GM21381 (cell line): Measurements from ENCODE around the gene LRRC71.
"Not testable (repeated sequence)": the region's sequence is repeated elsewhere in the genome, so short reads cannot be mapped to it uniquely, and the experiment has no call there.

Source experiments
- ATAC-seq: cut with Tn5 transposase; IDR thresholded peaks from one replicate; pipeline ENCODE4 v1.9.1; 2021; ENCODE audit warnings: mild to moderate bottlenecking, moderate library complexity; ENCODE audit not compliant: unreplicated experiment

LRRC71 gene

DNA sequence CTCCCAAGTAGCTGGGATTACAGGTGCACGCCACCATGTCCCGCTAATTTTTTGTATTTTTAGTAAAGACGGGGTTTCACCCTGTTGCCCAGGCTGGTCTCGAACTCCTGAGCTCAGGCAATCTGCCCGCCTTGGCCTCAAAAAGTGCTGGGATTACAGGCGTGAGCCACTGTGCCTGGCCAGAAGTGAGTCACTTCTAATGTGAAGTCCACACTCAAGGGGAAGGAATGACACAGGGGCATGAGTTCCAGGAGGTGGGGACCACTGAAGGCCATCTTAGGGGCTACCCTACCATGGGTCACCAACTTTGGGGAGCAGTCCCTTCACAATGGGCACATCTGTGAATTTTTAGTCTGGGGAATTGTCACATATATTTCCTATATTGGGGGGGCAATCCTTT, 6.3 kb downstream of the LRRC71 start:
- ATAC-seq: not testable (repeated sequence)

DNA sequence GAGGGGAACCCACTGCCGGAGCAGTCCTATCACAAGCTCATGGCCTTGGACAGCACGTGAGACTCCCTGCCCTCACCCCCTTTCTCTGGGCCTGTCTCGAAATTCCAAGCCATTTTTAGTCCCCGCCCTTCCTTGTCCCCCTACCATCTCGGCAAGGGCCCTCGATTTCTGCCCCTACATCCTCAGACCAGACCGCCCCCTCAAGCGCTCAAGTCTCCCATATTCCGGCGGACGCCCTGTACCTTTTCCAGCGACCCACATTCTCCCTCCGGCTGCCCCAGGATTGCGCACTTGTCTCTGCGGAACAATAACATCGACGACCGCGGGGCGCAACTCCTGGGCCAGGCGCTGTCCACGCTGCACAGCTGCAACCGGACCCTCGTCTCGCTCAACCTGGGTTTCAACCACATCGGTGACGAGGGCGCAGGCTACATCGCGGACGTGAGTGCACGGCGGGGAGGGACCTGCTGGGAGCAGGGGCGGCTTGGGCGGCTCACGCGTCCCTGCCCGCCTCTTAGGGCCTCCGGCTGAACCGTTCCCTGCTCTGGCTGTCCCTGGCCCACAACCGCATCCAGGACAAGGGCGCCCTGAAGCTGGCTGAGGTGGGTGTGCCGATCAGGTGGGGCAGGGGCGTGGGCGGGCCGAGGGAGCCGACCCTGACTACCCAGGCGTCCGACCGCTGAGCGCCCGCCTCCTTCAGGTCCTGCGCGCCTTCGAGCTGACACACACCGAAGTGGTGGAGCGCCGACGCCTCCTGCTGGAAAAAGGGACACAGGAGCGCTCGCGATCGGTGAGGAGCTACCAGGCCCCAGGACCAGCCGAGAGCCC, 7.0 kb downstream of the LRRC71 start:
- no peak for ATAC-seq

DNA sequence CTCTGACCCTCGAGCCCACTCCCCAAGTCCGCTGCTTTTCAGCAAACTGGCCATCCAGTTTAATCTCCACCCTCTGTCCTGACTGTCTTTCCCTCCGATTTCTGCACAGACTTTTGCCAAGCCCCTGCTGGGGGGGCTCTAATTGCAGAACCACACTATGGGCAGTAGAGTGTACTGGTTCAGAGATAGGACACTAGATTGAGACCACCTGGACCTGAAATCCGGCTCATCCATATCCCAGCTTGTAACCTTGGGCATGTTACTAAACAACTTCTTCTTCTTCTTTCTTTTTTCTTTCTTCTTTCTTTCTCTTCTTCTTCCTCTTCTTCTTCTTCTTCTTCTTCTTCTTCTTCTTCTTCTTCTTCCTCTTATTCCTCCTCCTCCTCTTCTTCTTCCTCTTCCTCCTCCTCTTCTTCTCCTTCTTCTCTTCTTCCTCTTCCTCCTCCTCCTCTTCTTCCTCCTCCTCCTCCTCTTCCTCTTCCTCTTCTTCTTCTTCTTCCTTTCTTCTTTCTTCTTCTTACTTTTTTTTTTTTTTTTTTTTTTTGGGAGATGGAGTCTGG, 7.7 kb downstream of the LRRC71 start:
- no peak for ATAC-seq

DNA sequence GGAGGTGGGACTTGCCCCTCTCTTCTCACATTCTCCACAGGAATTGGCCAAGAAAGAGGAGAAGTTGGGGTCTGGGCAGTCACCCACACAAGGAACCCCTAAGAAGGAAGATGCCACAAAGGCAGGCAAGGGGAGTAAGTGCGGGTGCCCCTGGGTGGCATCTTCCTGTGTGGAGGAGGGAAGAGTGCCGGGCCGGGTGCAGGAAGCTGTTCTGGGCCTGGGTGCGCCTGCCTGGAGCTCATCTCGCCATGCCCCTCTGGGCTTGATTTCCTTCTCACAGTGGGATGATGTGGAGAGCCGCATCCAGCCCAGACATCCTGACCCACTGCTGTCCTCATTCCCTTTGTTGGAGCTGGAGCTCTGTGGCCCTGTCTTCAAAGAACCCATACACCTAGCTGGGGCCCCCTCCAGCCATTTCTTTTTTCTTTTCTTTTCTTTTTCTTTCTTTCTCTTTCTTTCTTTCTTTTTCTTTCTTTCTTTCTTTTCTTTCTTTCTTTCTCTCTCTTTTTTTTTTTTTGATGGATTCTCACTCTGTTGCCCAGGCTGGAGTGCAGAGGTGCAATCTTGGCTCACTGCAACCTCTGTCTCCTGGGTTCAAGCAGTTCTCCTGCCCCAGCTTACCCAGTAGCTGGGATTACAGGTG, 9.3 kb downstream of the LRRC71 start:
- no peak for ATAC-seq

DNA sequence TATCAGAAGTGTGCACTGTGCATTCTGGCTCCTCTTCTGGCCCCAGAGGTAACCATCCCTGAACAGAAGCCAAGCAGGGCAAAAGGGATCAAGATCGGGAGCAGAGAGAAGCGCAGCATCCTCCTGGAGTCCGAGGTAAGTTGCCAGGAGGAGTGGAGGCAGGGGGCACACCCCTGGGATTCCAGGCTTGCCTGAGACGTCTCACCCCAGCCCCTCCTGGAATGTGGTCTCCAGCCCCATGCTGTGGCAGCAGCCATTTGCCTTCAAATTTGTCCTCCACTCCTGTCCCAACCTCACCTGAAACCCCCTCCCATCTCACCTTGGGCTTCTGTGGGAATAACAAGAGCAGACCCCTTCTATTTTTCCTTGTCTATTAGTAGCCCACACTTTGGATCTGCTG, 10.1 kb downstream of the LRRC71 start:
- no peak for ATAC-seq

DNA sequence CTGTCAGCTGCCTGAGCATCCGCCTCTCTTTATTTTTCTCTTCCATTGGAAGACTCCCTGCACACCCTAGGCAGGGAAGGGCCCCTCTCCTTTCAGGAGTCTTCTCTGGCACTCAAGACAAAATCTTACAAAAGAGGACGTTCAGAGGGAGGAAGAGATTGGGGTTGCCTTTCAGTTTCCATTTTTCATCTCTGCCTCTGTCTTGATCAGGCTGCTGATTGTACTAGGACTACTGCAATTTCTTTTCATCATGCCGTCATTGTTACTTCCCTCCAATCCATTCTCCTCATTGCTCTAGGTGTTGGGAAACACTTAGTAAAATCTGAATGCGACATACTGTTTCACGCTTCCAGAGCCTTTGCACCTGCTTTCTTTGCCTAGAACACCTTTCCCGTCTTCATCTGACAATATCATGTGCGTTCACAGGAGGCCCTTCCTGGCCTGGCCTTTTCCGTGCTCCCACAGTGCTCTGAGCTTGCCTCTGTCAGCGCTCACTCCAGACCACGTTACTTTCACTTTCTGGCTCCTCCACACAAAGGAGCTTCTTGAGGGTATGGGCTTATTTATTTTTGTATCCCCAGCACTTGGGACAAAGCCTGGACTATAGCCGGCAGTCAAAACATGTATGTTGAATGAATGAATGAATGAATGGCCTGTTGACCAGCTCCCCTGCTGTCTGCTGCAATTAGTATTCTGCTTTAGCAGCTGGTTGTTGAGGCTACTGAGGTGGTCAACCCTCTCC, 10.9 kb downstream of the LRRC71 start:
- no peak for ATAC-seq

DNA sequence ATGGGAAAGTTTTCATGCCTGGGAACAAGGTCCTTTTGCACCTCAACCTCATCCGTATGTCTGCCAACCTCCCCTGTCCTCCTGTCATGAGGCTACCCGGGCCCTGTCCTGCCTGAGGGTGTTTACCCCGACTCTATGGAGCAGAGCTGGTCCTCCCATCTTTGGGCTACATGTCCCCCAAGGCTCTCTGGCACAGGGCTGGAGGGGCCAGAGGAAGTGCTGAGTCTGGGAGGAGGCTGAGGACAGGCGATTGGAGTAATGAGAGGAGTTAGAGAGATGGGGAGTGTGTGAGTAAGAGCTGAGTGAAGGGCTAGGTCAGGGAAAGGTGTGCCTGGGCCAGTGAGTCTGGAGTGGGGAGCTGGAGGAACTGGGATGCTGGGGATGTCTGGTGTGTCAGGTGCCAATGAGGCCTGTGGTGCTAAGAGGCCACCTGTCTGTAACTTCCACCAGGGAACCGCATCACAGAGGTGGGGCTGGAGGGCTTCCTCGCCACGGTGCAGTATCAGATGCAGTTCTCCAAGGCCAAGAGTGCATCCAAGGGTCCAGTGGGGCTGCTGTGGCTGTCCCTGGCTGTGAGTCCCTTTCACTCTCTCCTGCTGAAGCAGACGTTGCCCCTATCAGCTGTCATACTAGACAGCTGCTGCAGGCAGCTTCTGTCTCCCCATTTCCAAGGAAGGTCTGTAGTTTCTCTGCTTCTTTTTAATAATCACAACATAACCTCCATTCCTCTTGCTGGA, 11.7 kb downstream of the LRRC71 start:
- no peak for ATAC-seq

DNA sequence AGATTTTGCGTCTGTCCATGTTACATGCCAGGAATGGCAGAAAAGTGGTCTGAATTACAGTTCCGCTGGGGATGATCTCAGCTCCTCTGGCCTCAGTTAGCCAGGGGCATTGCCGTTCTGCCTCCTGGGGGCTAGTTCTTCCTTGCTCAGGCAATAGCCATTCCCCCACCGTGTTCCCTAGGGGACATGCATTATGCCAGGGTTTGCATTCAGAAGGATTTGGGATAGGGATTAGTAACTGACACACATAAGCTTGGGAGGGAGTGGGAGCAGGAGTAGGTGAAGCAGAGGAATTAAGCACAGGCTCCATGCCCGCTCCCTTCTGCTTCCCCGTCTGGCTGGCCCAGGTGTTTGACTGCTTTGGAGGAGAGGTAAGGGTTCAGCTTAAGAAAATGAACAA, 12.7 kb downstream of the LRRC71 start:
- ATAC-seq: no peak

DNA sequence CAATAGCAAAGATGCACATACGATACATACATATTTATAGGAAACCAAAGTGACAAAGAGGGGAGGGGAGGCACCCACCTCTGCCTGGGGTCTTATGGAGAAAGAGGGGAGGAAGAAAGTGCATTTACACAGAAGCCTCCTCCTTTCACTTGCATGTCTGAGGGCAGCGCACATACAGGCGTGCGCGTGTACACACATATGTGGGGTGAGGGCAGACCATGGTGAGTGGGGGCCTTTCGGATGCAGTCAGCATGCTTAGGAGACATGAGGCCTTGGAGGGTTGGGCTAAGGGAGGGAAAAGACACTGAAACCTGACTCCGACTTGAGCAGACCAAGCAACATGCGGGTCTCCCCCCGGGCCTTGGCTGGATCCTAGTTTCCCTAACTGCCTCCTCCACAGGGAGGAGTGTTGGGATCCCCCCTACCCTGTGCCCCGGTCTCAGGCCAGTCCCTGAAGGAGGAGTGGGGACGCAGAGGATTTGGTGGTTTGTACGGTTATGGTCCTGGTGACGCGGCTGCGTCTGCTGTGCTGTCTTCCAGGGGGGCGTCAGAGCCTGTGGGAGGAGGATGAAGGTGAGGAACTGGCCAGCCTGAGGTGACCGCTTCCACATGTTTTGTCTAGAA, 15.2 kb downstream of the LRRC71 start:
- no peak for ATAC-seq

DNA sequence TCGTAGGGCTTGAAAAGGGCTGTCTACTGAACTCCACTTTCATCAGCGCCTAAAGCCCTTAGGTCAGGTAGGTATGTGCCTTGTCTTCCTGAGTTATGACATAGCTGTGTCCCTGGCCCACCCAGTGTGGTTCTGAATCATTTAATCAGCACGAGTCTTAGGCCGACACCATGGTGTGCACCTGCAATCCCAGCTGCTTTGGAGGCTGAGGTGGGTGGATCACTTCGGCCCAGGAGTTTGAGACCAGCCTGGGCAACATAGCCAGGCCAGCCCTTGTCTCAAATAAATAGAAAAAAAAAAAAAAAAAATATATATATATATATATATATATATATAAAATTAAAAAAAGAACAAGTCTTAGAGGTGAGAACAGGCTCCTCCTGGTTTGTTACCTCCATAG, 15.8 kb downstream of the LRRC71 start:
- no peak for ATAC-seq

DNA sequence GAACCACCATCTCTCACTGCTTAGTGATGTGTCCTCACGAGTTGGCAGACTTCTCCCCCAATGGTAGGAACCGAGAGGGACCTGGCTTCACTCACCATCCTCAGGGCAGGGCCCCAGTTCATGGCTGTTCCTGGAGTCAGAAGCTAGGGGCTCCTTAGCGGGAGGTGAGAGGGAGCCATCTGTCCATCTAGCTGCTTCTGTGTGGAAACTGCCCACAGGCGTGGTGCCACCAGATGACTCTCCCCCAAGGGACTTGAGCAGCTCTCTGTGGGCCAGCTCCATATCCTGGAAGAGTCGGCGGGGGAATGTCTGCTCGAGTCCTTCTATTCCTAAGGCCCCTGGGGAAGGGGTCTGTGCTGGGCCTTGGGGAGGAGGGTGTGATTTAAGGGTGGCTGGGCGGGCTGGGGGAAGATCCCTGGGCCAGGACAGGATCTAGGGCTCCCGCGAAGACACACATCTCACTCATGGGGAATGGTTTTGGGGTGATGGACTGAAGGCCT, 16.3 kb downstream of the LRRC71 start:
- ATAC-seq: no peak

DNA sequence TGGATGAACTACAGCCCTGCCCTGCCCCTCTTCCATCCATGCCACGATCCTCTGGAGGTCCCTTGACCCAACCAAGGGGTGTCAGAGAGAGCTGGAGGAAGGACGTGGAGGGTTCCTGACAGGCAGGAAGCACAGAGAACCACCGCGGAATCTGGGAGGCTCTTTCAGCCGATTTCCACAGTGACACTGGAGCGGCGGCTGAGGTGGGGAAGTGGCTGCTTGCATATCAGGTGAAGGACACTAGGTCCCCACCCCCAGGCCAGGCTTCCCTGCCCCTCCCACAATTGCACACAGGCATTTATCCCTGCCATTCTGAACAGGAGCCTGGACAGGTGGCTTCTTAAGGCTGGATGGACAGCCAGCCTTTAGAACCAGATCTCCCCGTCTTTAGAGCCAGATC, 17.5 kb downstream of the LRRC71 start:
- no peak for ATAC-seq

DNA sequence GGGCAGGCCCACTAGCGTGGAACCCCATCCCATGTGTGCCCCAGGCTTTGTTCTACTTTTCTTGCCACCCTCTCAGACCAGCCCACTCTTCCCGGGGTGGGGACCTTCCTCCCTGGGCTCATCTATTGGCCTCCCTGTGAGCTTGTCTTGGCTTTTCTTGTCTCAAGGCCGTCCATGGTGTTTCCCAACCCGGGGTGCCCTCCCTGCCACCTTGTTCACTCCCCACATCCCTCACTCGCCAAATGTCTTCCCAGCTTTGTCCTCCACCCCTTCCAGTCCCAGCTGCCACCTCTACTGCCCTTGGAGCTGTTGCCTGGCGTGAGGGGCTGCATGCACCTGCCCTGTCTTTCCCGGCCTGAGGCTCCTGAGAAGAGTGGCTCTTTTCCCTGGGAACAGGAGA, 18.4 kb downstream of the LRRC71 start:
- ATAC-seq: no peak

DNA sequence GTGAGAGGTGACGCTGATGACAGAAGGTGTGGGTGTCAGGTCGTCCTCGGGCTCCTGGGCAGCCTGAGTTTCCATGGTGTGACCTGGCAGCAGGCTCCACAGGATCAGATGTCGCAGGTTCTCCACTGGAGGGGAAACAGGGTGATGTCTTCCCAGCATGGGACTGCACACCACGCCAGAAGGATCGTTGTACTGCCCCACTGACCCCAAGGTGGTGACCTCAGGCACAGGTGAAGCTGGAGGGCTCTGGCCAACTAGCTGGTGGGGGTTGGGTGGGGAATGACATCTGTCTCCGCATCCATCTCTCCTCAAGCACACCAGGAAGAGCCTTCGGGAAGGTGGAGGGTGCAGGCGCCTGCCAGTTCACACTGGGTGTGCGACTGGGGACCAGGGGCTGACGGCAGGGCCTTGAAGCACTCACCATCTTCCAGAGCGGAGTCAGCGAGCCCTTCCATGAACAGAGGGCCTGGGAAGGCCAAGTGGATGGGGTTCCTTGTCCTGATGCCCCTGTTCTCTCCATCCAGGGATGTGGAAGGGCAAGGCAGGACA, 19.4 kb downstream of the LRRC71 start:
- no peak for ATAC-seq

DNA sequence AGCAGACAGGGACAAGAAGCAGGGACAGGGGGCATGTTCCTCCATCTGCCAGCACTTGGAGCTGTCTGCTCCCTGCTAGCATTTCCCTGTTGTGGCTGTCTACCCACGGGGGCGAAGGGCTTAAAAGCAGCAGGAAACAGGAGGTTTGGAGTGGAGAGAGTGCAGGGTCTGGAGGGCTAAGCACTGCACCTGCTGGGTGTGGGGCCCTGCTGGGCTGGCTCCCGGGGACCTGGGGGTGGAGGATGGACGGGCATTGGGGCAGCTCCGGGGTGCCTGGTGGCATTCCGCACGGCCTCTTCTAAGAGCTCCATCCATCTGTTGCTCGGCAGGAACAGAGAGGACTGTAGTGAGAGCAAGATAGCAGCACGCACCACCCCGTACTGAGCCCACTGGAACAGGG, 21.2 kb downstream of the LRRC71 start:
- ATAC-seq: no peak

DNA sequence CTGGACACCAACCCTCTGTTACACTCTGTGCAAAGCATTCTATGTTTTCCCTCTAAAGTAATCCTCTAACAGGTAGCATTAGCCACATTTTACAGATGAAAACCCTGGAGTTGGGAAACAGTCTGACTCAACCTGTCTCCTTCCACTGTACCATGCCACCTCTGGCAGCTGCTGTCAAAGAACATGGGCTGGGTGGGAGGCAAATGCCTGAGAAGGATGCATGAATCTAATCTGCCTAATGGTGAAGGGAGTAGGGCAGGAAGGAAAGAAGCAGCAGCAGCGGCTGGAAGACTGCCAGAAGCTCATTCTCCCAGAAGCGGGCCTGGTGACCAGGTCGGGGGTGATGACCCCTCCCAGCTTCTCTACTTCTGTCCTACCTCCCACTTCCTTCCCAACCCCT, 21.7 kb downstream of the LRRC71 start:
- no peak for ATAC-seq

DNA sequence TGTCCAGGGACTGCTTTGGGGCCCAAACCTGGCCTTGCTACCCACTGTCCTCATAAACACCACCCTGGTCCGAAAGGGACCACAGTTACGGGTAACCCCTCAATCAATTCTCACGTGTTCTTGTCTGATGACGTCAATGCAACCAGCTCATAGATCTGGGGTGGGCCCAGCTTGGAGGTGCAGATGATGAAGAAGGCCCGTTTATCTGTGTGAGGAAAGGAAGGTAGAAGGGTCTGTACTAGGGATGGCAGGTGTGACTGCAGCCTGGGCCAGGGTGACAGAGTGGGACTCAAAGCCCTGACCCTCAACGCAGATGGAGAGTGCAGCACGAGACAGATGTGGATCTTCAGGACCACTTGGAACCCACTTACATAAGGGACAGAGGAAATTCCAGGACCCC, 22.1 kb downstream of the LRRC71 start:
- ATAC-seq: no peak

DNA sequence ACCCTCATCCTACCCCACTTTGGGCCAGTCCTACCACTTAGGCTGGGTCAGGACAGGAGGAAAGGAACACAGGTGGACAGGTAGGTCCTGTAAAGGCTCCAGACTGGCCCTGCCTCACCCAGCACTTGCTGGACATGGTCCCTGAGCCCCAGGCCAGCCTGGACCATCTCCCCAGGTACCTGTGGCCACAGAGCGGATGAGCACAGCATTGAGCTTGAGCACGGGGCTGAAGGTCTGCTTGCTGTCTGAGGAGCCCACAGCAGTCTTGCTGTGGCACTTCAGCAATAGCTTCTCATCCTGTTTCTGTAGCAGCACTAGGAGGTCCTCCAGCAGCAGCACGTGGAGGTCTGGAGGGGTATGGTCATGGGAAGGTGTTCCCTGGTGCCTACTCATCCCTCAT, 23.3 kb downstream of the LRRC71 start:
- no peak for ATAC-seq

DNA sequence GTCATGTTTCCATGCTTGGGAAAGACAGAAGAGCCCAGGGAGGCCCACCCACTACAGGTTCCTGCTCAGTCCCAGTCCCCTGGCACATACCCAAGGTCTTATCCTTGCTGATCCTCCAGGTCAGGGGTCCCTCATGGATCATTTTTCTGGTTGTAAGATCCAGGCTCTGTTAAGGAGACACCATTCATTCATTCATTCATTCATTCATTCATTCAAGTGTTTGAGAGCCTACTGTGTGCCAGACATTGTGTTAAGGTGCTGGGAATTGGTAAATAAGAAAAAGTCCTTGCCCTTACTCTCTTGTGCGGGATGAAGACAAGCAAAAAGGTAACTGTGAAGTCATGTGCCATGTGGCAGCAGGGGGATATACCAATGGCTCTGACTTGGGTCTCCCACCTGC, 23.8 kb downstream of the LRRC71 start:
- no peak for ATAC-seq

DNA sequence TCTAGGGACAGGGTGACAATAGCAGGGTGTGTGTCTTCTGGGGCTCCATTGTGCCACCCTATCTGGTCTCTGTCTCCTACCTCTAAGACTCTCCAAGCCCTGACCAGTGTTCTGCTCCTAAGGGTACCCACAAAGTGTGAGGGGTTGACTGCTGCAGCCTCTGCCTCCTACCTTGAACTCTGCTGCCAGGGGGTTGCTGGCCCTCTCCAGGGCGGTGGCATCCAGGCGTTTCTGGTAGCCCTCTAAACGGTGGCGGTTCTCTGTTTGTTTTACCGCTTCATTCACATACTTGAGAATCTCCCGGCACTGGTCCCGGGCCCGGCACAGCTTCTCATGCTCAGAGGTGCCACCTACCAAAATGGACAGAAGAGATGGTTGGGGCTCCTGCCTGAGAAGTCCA, 24.4 kb downstream of the LRRC71 start:
- ATAC-seq: no peak
